Measurements from ENCODE around the gene CXorf65. TPM values are rescaled to one million over a fixed set of nuclear protein-coding genes. Genes with fewer than 3 reads are reported as not detected.

Gene CXorf65
- total RNA-seq, 2 donors from 2014 or later: not detected

GRCh38 chrX:71128915-71129765 is 22.6 kb upstream of the CXorf65 start:
- peak; percentile 74 for DNase-seq
- Histone ChIP-seq H3K36me3 (no peaks in the 10 kb centered on the region), H3K27me3 (no peaks in the 10 kb centered on the region), H3K27ac (no peak overlapping the region), H3K4me1 (no peaks in the 10 kb centered on the region), H3K9me3 (no peaks in the 10 kb centered on the region), H3K4me3 (no peak overlapping the region), H3K9ac (ENCODE audit: low read depth in 2 of 2, low read length in 2 of 2) (no peak overlapping the region)
- peak; percentile 72 for TF ChIP-seq CTCF (IDR thresholded peaks at IDR 0.05)
- intact Hi-C loops (cut with DNase I): no loop called here

GRCh38 chrX:71128166-71128833 is 21.8 kb upstream of the CXorf65 start:
- H3K27ac ChIP-seq: no peak overlapping the region
- H3K9ac ChIP-seq (ENCODE audit: low read depth in 2 of 2, low read length in 2 of 2): no peak overlapping the region
- H3K9me3 ChIP-seq: no peaks in the 10 kb centered on the region
- H3K4me3 ChIP-seq: no peak overlapping the region
- intact Hi-C loops (cut with DNase I): no loop called here
- H3K27me3 ChIP-seq: no peaks in the 10 kb centered on the region
- H3K36me3 ChIP-seq: no peaks in the 10 kb centered on the region
- TF ChIP-seq CTCF (IDR thresholded peaks at IDR 0.05): no peak
- no peaks in the 10 kb centered on the region for H3K4me1 ChIP-seq
- DNase-seq: no peak

- H3K4me1 ChIP-seq: no peaks in the 10 kb centered on the region
- intact Hi-C loops (cut with DNase I): no loop called here
- peak overlapping the region; percentile 57 to 70 for H3K9ac ChIP-seq (ENCODE audit: low read depth in 2 of 2, low read length in 2 of 2)
- H3K4me3 ChIP-seq: peak overlapping the region; percentile 42
- H3K9me3 ChIP-seq: no peaks in the 10 kb centered on the region
- no peaks in the 10 kb centered on the region for H3K36me3 ChIP-seq
- peaks cover 7% of the 10 kb centered on the region for H3K27me3 ChIP-seq
- DNase-seq: peak; percentile 32
- no peak for TF ChIP-seq CTCF (IDR thresholded peaks at IDR 0.05)
- peak overlapping the region; percentile 65 for H3K27ac ChIP-seq
These were observed 12.5 kb upstream of the CXorf65 start for GRCh38 chrX:71118985-71119535.

GRCh38 chrX:71118032-71118984 is 11.8 kb upstream of the CXorf65 start, which contains the start of gene MED12:
MED12 (plus strand) TSS chrX:71118596; CDS start chrX:71118755, 159 bp downstream.
- H3K4me1 ChIP-seq: no peaks in the 10 kb centered on the region
- no peaks in the 10 kb centered on the region for H3K9me3 ChIP-seq
- DNase-seq: peak; percentile 85
- H3K27ac ChIP-seq: peak within 1 kb of the TSS; percentile 65
- peak within 1 kb of the TSS; percentile 42 for H3K4me3 ChIP-seq
- no peak for TF ChIP-seq CTCF (IDR thresholded peaks at IDR 0.05)
- peaks cover 7% of the 10 kb centered on the region for H3K27me3 ChIP-seq
- intact Hi-C loops (cut with DNase I): no loop called here
- peak within 1 kb of the TSS; percentile 57 to 70 for H3K9ac ChIP-seq (ENCODE audit: low read depth in 2 of 2, low read length in 2 of 2)
- no peaks in the 10 kb centered on the region for H3K36me3 ChIP-seq

GRCh38 chrX:71117358-71117757 is 10.8 kb upstream of the CXorf65 start:
- intact Hi-C loops (cut with DNase I): no loop called here
- TF ChIP-seq CTCF (IDR thresholded peaks at IDR 0.05): no peak
- no peak for DNase-seq
- Histone ChIP-seq H3K4me3 (no peak overlapping the region), H3K9me3 (no peaks in the 10 kb centered on the region), H3K27me3 (no peaks in the 10 kb centered on the region), H3K36me3 (no peaks in the 10 kb centered on the region), H3K27ac (no peak overlapping the region), H3K4me1 (no peaks in the 10 kb centered on the region), H3K9ac (ENCODE audit: low read depth in 2 of 2, low read length in 2 of 2) (no peak overlapping the region)
